GM21360 (cell line): Measurements from ENCODE around the gene EEF1G.
"Not testable (repeated sequence)": the region's sequence is repeated elsewhere in the genome, so short reads cannot be mapped to it uniquely, and the experiment has no call there.

ENCODE experiments used
- ATAC-seq: cut with Tn5 transposase; IDR thresholded peaks from one replicate; pipeline ENCODE4 v1.9.1; 2021; ENCODE audit warnings: mild to moderate bottlenecking, moderate library complexity; ENCODE audit not compliant: unreplicated experiment

The EEF1G gene

DNA sequence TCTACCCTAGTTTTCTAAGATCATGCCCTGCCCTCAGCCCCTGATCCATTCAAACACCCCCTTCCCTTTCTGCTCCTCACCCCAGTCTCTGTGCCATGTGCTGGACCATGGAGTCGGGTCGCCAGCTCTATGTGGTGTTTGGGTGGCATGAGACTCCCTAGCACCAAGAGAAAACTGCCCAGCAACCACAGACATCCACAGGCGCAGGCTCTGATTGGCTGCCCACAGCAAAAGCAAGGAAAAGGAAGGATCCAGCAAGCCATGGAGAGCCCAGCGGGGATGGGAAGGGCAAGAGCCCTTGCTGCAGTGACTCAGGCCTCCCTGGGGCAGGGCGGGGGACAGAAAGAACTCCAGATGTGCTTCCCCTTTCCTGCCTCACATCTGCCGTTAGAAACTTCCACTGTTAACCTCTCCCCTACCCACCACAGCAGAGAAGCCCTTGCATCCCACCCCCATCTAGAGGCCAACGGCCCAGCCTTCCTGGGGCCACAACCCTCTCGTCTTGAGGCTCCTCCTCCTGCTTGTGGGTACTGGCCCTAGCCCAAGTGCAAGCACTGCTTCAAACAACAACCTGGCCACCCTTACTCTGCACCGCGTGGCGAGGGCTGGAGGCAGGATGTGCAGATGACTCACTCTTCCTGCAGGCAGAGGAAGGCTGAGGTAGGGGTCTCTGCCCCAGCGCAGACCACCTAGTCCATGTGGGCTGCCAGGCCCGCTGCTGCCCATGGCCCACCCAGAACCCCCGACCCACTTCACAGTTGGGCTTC is 17.4 kb downstream of the EEF1G start:
- no peak for ATAC-seq

DNA sequence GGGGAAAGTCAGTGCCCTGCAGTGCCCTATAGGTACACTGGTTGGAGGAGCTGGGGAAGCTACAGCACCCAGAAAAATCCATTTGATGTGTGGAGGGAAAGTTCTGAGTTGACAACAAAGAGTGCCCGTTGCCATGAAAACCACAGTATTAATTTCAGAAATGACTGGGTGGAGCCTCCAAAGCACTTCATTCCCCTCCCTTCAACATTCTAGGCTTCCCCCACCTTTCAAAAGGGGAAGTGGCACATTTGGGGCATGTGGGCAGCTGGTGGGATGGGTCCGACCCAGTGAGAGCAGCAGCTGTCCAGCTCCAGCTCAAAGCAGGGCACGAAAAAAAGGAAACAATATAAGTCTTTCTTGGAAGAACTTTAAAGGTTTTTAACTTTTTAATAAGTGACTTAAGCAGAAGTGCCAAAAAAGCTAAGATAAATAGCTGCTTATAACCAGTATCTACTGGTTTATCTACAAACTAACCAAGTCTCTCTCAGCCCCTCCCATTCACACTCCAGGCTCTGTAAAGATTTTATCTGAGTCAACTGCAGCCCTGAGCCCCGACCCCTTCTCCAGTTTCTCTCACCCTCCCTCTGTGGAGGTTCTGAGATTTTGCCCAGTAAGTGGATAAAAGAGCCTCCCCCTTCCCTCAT is 18.1 kb downstream of the EEF1G start:
- ATAC-seq, result peak; percentile 31

DNA sequence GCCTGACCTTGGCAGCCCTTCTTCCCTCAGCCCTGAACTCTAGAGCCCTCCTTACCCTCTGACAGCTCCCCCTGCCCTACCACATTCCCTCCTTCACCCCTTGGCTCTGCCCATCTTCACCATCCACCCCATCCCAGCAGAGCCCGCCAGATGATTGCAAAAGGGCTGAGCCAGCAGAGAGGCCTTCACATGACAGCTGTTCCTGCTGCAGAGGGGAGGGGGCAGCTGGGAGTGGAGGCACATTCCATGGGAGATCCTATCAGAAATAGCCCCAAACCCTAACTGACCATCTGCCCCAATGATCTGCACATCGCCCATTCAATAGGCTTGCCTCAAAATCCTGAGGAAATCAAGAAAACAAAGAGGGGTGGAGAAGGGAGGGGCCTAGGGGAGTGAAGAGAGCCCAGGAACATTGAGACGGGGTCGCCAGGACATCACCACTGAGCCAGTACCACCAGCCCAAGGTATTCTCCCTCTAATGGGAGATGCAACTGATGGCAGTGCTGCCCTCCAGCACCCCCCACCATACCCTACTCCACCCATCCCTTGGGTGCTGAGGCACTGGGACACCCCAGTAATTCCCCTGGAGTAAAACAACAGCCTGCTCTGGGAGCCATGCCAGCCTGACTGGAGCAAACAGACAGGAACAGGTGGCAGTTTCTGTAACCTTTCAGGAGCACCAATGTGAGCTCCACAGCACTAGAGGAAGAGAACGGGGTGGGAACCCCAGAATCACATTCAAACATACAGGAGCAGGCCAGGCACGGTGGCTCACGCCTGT is 19.1 kb downstream of the EEF1G start:
- no peak for ATAC-seq

DNA sequence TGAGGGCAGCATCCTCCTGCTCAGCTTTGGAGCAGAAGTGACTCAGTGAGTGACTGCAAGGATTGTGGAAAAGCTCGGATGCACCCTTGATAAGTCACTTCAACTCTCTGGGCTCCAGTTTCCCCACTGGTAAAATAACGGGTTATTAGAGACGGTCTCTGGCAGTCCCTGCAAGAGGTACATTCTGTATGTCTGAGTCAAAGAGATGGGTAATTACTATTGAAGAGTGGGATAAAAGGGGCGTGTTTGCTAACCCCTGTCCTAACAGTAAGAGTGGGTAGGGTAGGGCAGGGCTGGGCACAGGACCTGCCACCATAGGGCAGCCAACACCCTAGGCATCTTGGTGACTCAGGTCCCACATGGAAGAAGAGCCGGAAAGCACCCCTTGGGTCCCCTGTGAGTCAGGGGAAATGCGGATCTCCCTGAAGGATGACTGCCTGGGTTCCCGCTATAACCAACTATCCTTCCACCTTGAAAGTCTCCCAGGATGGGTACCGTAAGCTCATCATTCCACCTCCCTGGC is 19.8 kb downstream of the EEF1G start:
- ATAC-seq, result no peak

DNA sequence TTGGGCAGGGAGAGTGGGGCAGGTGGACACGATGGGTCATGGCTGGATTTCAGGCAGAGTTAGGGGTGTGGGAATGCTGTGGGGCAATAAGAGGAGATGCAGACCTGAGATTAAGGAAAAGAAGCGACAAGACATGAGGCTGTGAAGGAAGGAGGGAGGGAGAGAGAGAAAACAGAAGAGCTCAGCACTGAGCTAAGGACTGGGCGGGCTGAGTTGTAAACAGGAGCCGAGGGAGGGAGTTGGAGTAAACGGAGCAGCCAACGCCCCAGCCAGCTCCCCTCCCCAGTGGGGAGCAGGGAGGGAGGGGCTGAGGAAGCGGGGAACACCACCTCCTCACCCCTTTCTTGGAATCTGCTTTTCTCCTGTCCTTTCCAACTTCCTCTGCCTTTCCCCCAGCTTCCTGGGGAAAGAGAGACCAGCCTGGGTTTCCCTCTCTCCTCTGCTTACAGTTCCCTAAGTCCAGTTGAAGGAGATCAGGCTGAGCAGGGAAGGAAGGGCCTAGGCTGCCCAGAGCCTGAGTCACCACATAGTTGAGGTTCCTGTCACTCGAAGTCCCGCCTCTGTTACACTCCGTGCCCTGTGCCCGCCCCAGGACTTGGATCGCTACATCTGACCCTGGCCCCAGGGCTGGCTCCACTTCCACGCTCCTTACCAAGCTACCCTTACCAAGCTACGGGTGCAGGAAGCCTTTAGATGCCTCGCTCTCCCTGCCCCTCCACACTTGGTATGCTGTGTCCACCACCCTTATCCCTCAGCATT is 20.4 kb downstream of the EEF1G start:
- no peak for ATAC-seq

DNA sequence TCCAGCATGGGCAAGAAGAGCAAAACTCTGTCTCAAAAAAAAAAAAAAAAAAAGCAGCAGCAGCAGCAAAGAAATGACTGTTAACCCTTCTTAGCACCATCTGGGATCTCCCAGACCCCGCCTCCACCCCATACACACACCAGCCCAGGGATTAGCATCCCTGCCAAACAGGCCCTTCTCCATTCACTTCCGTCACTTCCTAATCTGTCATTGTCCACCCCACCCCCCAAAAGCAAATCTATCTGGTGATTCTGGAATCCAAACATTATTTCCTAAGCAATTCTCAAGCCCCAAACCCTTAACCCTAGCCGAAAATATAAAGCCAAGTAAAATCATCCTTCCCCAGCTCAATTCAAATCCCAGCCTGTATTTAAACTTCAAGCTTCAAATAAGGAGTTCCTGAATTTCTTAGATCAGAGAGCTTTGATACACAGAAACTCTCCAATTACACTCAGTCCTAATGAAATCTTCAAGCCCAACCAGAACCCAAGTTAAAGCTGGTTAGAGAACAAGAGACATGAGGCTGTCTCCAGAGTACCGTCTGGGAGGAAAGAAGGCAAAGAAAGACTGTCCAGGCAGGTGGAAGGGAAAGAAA is 21.1 kb downstream of the EEF1G start:
- ATAC-seq, result no peak

DNA sequence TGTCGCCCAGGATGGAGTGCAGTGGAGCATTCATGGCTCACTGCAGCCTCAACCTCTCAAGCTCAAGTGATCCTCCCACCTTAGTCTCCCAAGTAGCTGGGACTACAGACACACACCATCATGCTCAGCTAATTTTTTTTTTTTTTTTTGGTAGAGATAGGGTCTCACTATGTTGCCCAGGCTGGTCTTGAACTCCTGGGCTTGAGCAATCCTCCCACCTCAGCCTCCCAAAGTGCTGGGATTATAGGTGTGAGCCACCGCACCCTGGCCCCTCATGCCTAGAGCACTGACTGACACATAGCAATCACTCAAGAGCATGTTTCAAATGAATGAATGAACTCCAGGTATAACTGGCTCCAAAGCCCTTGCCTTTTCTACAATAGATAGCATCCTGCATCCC is 23.2 kb downstream of the EEF1G start:
- ATAC-seq, result not testable (repeated sequence)

DNA sequence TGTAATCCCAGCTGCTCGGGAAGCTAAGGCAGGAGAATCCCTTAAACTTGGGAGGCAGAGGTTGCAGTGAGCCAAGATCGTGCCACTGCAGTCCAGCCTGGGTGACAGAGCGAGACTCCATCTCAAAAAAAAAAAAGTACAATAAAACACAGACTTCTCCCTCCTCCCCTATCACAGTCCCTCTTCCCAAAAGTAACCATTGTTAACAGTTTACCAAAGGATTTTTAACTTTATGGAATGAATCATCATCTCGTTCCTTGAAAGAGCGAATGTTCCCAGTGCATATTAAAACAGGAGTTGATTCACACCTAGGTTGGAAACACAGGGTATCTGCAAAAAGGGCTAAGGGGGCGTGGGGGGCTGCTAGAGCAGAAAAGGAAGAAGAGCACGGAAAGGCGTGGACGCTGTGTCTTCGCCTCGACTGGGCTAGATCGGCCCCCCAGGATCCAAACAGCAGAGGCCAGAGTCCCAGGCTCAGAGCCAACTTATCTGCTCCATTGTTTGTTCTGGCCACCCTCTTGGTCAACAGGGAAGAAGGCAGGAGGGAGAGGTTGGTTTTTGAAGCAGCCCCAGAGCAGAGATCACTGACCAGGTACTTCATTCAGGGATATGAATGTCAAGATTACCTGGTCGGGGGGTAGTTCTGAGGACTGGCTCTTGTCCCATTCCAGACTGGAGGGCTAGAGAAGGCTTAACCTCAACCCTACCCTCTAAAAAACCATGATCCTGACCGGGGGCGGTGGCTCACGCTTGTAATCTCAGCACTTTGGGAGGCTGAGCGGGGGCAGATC is 25.0 kb downstream of the EEF1G start:
- no peak for ATAC-seq

DNA sequence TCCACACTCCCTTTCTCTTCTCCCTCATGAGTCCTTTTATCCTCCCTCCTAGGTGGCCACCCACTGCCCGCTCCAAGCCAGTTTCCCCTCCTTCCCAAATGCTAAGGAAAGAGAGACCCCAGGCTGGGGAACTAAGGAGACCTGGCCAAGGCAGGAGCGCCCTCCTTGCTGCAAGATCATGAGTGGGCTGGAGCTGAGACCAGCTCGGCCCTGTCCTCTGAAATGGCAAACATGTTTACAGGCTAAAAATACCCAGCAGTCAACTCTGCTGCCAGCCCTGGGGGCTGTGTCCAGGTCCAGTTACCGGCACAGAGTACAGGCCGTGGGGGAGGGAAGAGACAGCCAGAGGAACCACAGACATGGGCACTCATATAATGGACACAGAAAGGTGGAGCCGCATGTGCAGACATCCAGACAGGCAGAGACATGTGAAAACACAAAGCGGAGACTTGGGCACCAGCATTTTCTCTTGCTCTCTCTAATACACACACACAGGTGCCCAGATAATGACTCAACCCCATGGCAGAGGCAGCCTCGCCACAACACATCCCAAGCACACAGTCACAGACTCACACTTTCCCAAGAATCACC is 25.9 kb downstream of the EEF1G start:
- no peak for ATAC-seq

DNA sequence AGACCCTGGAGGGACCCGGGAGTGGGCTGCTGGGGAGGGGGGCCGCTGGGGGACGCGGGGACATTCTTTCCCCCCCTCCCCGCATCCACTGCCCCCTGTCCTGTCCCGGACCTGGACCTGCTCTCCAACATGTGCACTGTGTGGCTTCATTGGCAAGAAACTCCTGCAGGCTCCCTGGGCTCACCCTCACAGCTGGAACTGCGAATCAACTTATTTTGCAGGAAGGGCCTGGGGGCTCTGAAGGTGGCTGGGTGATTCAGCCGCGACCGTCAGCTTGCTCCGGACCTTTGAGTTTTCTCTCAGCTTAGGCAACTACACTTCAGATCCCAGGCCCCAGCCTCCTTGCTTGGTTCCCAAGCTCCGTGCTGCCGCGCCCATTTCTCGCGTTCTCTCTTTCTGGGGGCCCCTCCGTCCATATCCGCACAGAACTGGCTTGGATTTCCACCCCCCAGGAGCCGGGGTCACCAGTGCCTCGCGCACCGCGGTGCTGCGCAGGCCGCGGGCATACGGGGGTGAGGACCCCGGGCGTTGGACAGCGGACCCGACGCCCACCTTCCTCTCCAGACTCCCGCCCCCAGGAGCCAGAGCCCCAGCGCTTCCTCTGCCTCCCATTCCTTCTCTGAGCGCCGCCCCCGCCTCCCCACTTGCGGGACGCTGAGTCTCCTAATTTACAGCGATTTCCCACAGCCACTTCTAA is 26.6 kb downstream of the EEF1G start:
- no peak for ATAC-seq

DNA sequence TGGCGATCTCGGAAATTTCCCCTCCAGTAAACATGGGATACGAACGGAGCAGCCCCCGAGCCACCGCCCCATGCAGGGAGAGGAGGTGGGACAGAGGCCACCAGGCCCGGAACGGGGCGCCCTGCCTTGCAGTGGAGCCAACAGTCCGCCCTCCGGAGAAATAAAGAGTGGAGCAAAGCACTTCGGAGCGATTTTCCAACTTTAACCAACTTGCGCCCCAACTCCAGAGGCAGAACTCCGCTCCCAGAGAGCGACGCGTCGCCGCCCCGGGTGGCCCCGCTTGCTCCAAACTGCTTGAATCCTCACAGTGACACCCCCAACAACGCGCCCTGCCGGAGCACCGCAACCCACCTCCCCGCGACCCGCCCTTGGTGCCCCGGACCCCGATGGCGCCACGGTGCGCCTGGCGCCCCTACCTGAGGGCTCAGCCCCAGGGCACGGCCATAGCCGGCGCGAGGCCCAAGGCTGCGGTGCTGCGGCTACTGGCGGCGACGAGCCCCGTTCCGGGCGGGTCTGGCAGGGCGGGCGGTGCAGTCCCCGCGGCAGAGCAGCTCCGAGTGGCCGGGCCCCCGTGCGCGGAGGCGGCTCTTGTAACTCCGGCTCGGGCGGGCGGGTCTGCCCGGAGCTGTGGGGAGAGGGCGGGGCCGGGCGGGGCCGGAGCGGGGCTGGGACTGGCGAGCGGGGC is 27.3 kb downstream of the EEF1G start, which contains the start of gene AHNAK:
AHNAK (minus strand) TSS at position 563 of the 685 bp plus-strand sequence. CDS start 10,708 bp downstream, outside the sequence.
- ATAC-seq, result no peak

DNA sequence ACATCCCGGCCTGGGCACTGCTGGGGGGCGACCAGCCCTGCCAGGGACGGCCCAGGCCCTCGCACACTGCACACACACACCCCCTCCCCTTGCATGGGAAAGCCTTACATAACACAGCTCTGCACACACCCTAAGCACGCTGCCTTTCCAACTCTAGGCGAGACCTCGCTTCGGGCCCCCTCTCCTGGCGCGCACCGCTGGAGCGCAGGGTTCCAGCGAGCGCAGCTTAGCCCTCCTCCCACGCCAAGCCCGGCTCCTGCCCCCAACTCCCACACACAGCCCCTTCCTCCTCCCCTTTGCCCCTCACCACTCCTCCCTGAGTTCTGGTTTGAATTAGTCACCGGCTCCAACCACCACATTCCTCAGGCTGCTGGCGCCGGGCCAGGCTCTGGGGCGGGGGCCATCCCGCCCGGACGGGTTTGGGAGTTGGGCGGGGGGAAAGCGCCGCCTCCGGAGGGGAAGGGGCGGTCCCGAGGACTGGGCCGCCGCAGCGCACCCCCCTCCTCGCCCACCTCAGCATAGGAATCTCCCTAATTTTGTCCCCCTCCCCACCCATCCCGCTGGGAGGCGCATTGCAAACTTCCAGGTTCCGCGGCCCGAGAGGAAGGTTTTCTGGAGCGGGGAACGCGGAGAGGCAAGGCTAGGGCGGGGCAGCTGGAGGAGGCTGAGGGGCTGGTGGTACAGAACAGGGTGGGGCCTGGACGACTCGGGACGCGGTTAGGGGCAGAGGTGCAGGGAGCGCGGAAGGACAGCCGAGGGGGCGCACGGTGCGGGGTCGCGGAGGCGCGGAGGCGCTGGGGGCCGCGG is 28.1 kb downstream of the EEF1G start:
- no peak for ATAC-seq

DNA sequence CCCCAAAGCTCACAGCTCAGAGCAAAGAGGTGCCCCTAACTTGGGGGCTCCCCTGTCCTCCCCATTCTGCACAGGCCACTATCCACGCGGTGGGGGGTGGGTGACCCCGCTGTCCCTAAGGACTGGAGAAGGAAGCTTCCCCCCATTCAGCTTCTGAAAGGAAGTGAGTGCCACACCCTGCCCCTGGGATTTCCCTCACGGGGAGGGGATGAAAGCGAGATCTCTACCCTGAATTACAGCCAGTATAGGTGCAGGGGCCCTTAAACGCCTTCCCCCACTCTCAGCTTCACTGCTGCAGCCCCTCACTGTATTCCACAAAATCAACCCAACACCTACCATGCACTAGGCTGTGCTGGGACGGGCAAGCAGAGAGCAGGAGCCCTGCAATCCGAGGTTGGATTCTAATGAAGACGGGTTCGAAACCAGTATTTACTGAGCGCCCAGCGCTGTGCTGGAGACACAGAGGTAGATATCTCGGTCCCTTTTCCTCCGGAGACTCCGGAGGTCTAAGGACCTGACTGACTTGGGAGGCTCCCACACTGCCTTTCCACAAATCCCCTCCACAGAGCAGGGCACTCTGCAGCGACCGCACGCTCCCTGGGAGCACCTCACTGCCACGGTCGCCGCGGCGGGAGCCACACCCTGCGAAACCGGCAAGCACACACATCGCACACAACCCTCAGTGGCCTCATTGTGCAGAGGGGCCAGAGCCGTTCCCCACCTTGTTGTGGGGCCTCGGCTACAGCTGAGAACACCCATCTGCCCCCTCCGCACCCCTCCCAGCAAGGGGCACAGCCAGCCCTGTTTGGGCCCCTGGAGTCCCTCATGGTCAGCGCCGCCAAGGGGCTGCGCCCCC is 28.9 kb downstream of the EEF1G start:
- ATAC-seq, result no peak

DNA sequence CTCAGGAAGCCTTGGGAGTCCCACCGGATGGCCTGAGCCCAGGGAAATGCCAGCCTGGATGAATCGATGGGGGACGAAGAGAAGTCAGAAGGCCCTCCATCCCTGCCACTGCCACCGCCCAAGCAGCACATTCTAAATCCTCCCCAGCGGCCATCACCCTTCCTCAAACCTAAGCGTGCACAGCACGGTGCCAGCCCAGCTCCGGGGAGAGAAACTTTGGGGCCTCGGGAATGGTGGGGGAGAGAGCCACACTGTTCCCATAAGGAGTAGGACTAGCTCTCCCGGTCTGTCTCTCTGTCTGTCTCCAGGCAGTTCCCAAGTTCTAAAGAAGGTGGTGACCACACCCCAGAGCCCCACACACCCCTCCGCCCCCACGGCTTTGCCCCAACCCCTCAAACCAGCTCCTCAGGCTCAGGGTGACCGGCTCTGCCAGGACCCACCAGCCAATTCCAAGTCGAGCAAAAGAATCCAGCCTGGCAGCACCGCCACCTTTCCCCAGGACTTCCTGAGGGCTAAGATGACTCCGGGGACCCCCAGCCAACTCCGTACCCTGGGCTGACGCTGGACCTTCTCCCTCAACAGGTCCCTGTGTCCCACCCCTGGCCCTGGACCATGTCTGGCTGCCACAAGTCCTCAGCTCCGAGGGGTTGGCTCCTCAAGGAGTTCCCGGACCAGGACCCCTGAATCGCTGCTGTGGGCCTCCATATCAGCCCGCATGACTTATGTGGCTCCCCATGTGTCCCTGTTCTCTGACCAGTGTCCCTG is 29.8 kb downstream of the EEF1G start:
- no peak for ATAC-seq

DNA sequence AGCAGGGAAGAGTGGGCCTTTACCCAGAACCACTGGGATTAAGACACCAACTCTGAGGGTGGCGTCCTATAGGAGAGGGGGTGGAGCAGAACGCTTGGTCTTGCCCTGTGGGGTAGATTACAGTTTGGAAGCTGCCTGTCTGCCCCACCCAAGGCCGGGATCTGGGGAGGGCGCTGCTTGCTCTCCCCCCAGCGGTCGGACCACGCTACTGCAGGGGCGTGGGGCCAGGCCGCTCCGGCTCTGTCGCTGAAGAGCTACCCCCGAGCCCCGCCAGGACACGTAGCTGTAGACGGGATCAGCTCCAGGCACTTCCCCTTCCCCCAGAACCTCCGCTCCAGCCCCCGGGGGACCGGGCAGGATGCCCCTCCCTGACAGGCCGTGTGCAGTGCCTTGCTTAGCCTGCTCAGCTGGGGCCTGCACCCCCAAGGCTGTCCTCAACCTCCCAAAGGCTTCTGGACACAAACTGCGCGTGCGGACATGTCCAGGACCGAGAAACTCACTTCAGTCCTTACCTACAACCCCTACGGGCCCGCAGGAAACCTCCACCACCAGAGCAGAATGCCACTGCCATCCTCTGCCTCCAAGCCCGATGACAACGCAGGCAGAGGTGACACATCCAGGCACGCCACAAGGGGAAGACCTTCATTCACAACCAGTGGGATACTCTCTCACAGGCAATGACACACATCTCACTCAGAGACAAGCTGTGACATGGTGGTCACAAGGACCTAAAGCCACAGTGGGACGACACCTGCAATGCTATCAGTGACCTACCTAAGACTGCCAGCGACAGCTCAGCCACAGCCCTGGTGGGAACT is 30.7 kb downstream of the EEF1G start:
- no peak for ATAC-seq
